ENCODE data around the gene NR5A2.
"Not testable (repeated sequence)": the region's sequence is repeated elsewhere in the genome, so short reads cannot be mapped to it uniquely, and the experiment has no call there.

NR5A2 gene

DNA sequence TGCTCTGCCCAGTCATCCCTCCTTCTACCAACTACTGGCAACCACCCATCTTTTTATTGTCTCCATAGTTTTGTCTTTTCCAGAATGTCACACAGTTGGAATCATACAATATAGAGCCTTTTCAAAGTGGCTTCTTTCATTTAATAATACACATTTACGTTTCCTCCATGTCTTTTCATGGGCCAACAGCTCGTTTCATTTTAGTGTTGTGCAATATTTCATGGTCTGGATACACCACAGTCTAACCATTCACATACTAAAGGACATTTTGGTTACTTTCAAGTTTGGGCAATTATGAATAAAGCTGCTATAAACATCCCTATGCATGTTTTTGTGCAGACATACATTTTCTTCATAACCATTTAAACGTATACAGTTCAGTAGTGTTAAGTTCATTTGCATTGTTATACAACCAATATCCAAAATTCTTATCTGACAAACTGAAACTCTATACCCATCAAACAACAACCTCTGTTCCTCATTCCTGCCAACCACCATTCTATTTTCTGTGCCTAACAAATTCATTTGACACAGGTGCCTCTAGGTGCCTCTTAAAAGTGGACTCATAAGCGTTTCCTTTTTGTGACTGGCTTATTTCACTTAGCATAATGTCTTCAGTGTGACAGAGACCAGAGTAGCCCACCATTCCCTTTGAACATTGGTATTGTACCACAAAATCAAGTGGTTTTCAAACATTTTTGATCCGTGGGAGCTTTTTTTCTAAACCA, 138.1 kb downstream of the NR5A2 start:
- DNase-seq (ENCODE audit: low read depth) = no peak

DNA sequence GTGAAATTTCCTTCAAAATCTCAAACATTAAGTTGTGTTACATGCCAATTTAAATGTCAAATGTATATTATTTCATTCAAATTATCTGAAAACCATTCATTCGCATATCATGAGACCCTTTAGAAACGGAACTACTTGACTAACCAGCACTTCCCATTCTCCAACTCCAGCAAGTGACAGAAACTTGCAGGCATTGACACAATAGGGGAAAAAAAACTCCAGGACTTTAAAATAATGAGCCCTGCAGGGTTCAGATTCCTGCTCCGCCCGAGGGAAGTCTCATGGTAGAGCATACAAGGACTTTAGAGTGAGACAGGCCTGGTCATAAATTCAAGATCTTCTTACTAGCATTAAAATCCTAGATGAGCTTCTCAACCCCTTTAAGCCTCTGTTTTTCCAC, 138.9 kb downstream of the NR5A2 start:
- no peak for DNase-seq (ENCODE audit: low read depth)

DNA sequence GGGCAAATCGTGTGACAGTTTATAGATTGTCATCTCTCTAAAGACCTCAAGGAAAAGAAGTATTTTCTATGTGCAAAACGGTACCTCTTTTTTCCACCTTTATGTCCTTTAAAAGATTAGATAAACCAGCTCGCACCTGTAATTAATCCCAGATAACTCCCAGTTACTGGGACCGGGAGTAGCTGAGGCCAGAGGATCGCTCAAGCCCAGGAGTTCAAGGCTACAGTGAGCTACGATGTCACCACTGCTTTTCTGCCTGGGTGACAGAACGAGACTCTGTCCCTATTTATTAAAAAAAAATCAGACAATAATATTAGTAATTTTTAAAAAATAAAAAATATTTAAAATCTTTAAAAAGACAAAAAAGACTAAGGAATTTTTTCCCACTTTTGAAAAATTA, 141.4 kb downstream of the NR5A2 start:
- DNase-seq (ENCODE audit: low read depth) = no peak

DNA sequence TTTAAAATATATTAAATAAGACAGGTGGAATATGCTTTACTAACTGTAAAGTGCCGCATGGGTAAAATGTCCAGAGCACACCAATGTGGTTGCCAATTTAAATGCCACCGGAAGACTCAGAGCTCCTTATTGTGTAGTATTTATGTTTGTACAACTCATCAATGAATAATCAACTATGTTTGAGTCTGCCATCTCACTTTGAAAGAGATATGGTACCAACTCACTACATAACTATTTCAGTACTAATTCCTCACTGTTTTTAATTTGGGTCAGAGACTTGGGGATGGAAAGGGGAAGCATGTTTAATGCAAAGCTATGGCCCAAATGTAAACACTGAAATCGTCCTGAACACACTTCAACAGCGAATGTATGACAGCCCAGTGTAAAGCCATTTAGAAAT, 144.8 kb downstream of the NR5A2 start:
- DNase-seq (ENCODE audit: low read depth) = no peak

DNA sequence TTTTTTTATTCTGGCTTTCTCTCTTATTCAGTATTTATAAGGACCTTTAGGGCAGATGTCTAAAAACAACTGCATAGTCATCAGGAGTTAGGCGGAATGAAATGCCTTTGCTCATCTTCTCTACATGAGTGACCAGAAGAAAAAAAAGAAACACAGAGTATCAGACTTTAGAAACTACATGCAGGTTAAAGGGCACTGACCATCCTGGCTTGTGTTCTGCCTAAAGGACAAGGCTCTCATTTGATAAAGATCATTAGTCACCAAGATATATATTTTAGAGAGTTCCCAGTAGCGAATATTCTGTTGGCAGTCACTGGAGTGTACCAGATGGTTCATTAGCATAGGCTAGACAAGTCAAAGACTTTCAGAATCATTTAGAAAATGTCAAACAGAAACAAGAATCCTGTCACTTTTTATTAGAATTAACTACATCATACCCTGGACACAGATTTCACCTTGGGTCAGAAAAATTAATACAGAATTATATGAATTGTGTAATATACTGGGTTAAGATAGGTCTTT, 145.6 kb downstream of the NR5A2 start:
- no peak for DNase-seq (ENCODE audit: low read depth)

DNA sequence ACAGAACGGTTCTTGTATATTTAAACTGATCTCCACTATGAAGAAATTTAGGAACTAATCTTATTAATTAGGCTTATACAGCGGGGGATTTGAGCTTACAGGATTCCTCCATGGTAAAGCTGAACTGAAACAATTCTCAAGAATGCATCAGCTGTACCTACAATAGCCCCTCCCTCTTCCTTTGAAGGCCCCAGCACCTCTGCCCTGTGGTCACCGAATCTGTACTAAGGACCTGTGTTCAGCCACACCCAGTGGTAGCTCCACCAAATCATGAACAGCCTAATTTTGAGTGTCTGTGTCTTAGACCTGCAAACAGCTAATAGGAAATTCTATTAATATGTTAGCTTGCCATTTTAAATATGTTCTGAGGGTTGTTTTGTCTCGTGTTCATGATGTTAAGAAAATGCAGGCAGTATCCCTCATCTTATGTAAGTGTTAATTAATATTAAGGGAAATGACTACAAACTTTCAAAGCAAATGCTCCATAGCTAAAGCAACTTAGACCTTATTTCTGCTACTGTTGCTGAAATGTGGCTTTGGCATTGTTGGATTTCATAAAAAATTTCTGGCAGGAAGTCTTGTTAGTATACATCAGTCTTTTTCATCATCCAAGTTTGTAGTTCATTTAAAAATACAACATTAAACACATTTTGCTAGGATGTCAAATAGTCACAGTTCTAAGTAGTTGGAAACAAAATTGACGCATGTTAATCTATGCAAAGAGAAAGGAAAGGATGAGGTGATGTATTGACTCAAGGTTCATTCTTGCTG, 147.2 kb downstream of the NR5A2 start:
- no peak for DNase-seq (ENCODE audit: low read depth)

DNA sequence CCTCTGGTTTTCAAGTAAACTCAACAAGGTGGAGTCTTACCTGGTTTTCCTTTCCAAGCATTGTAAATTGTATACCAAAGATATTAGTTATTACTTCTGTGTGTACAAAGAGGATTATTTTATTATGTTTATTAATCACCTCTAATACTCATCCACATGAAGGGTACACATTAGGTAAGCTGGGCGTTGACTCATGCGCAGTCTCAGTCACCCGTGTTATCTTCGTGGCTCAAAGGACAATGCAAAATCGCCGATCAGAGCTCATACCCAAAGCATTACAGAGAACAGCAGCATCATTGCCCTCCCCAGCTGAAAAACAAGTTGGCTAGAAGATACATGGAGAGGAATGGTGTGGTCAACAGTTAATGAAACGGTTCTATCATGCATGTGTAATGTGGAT, 148.7 kb downstream of the NR5A2 start:
- no peak for DNase-seq (ENCODE audit: low read depth)

DNA sequence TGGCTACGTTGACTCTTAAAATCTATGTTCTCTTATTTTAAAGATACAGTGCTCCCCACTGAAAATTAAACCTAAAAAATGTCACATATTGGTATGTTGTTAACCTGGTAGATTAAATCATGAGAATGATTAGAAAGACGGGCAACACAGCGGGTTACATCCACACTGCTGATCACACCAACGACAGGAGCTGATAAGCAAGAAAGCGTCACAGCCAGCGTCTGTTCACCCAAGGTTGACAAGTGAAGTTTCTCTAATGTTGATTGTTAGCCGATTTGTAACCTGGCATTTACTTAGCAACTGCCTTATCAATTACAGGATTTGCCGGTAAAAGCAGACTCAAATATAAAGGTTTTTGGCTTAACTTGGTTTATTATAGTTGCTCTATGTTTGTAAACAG, 149.3 kb downstream of the NR5A2 start:
- no peak for DNase-seq (ENCODE audit: low read depth)

DNA sequence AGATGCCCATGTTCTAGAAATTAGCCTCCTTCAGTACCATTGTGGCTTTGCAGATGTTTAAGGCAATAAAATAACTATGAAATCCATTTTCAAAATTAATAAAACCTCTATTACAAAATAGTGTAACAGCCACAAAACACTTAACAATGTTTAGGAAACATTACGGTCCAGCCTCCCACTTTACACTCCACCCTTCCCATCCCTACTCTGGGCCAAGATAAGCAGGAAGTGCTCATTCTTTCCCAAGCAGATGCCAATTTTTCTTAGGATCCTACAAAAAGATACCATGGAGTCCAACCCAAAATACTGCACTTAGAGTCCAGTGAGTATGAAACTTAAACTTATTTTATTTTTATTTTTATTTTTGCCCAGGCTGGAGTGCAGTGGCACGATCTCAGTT, 150.8 kb downstream of the NR5A2 start:
- DNase-seq (ENCODE audit: low read depth) = no peak

DNA sequence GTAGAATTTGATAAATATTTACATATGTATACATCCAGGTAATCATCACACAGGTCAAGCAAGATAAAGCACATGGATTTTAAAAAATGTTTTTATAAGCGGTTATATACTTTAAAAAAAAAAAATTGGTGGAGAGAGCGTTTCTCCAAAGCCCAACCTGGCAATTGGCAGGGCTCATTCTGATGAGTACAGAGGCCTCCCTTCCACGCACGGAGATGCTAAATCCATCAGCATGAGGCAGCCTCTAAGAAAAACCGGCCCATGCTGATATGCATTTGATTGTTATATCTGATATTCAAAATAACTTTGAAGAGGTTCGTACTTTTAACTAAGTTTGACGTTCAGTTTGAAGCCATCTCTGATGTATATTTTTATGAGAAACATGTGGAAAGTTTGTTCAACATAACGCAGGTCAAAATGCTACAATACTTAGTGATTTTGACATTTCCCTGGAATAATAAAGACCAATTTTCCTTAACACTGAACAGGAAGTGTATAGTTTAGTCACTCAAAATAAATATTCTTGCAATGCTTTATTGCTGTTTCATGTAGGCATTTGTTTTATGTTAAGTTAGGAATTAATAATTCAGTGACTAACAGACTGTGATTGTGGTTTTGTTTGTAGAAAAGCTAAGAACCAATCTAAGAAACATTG, 151.7 kb downstream of the NR5A2 start:
- DNase-seq (ENCODE audit: low read depth) = no peak

DNA sequence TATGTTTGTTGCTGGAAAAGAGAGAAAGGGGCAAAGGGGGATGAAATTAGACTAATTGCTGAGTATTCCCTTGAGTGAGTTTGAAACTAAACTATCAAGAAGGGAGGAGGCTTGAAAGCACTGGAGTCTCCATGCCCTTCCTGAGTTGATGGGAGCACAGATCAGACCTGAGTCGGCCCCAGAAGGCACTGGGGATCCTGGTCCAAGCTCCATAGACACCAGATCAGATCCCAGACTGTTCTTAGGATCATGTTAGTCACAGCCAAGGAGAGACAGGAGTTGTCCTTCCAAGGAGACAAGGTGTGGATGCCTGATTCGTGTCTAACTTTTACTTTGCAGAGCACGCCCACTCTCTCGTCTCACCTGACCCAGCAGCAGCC, 152.3 kb downstream of the NR5A2 start:
- DNase-seq (ENCODE audit: low read depth) = no peak

DNA sequence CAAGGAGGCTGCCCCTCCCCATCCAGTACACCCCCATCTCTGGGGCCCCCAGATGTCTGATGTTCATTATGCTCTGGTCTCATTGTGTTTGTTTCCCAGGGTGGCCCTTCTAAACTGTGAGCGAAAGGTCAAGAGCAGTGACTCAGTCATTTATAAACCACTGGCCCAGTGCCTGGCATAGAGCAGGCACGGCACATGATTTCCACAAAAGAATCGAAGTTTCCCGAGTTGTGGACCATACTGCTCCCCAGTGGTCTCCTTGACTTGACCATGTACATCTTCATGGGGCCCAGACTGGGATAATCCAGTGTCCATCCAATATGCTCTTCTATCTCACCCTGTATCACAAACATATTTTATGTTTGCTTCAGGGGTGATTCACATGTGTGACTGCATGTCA, 153.3 kb downstream of the NR5A2 start:
- no peak for DNase-seq (ENCODE audit: low read depth)

DNA sequence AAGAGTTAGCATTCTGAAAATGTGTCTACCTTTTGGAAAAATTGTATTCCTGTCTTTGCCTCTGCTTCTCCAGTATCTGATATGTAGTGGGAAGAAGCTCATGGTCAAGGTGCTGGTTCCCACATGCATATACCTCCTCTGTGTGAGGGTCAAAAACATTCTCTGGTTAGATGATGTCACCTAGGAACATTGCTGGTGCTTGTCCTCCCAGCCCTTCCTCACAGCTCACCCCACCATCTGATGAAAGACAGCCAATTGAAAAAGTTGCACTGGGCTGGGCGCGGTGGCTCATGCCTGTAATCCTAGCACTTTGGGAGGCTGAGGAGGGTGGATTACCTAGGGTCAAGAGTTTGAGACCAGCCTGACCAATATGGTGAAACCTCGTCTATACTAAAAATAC, 154.4 kb downstream of the NR5A2 start:
- no peak for DNase-seq (ENCODE audit: low read depth)

DNA sequence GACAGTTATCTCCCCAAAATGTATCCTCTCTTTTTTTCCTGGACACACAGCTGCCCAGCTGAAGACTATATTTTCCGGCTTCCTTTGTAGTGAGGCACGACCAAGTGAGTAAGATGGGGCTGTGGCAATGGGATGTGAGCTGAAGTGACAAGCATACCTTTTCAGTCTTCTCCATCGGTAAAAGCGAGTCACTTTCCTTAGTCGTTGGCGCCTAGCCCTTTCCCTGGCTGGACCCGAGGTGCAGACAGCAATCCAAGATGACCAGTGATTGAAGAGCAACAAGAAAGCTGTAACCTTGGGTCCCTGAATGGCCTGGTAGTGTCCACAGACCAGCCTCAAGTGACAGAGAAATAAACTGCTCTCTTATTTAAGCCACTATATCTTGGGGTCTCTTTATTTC, 155.2 kb downstream of the NR5A2 start:
- no peak for DNase-seq (ENCODE audit: low read depth)

DNA sequence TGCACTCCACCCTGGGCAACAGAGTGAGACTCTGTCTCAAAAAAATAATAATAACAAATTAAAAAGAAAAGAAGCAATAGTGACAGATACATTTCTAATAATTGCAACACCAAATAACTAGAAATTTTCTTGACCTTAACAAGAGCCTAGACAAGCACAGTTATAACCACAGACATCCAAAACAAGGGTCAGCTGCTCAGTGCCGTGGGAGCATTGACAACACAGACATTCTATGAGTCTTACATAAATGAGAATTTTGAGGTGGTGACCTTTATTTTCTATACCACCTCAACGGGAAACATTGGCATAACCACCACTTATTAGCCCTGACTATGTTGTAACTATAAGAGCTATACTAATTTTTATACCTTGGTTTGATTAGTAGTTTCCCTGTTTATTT, 156.1 kb downstream of the NR5A2 start:
- DNase-seq (ENCODE audit: low read depth) = no peak

DNA sequence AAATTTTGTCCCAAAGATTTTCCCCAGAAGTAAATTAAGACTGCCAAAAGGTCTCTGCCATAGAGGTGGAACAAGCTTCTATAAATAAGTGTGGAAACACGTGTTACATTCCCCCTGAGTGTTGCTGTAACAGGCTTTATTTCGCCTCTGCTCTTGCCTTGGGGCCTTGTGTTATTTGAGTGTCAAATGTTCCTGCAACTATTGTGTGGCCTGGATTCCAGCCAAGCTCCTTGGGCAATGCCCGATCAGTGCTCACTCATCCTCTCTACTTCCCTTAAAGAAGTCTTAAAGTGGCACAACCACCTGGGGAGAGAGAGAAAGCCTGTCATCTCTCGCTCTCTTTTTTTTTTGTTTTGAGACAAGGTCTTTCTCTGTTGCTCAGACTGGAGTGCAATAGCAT, 156.7 kb downstream of the NR5A2 start:
- no peak for DNase-seq (ENCODE audit: low read depth)

DNA sequence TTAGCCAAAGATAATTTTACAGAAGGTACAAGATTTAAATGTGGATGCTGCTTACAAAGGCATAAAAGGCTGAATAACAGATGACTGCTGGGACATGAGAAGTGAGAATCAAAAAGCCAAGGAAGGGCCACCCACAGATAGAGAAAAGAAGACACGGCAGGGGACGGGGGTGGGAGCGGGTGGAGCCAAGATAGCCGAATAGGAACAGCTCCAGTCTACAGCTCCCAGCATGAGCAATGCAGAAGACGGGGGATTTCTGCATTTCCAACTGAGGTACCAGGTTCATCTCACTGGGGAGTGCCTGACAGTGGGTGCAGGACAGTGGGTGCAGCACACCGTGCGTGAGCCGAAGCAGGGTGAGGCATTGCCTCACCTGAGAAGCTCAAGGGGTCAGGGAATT, 157.7 kb downstream of the NR5A2 start:
- not testable (repeated sequence) for DNase-seq (ENCODE audit: low read depth)

DNA sequence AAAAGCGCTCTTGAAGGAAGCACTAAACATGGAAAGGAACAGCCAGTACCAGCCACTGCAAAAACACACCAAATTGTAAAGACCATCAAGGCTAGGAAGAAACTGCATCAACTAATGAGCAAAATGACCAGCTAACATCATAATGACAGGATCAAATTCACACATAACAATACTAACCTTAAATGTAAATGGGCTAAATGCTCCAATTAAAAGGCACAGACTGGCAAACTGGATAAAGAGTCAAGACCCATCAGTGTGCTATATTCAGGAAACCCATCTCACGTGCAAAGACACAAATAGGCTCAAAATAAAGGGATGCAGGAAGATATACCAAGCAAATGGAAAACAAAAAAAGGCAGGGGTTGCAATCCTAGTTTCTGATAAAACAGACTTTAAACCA, 159.8 kb downstream of the NR5A2 start:
- not testable (repeated sequence) for DNase-seq (ENCODE audit: low read depth)

DNA sequence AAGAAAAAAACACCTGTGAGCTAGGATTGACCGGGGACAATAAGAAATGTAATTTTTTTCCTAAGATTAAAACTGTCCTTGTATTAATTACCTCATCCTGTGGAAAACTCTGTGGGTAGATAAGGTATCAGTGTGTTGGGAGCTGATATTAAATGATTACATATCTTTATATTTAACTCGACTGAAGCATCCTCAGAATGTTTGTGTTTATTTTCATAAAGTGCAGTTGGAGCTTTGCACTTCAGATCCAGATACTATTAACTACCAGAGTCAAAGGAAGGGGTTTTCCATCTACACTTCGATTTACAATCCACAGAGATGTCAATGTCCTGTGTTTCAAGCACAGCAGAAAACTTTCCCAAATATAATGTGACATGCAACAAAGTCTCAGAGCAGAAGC, 164.5 kb downstream of the NR5A2 start:
- DNase-seq (ENCODE audit: low read depth) = no peak

DNA sequence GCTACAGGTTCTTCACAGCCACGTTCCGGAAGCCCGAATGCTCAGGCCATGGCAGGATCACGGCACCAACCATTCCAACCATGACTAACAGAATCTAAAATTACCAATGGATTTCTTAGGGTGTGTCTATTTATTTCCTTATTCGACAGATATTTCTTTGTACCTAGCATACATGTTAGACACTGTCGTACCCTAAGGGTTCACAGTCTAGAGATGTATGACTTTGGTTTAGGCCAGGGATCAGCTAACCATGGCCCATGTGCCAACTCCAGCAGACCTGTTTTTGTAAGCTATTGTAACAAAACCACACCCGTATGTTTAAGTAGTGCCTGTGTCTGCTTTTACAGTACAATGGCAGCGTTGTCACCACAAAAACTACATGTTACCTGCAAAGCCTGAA, 167.0 kb downstream of the NR5A2 start:
- DNase-seq (ENCODE audit: low read depth) = no peak

DNA sequence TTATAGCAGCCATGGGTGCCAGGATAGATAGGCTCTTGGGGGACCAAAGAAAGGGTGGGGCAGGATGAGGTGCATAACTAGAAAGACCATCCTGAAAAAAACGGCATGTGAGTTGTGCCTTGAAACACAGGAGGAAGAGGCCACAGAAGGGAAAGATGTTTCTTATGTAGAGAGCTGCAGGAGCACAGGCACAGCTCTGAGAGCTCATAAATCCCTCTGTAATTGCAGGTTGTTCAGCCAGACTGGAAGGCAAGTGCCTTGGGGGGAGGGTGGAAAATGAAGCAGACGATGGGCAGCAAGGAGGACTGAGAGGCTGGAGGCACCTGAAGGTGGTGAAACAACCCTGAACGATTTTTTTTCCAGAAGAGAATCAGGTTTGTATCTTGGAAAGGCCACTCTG, 170.7 kb downstream of the NR5A2 start:
- DNase-seq (ENCODE audit: low read depth) = no peak

DNA sequence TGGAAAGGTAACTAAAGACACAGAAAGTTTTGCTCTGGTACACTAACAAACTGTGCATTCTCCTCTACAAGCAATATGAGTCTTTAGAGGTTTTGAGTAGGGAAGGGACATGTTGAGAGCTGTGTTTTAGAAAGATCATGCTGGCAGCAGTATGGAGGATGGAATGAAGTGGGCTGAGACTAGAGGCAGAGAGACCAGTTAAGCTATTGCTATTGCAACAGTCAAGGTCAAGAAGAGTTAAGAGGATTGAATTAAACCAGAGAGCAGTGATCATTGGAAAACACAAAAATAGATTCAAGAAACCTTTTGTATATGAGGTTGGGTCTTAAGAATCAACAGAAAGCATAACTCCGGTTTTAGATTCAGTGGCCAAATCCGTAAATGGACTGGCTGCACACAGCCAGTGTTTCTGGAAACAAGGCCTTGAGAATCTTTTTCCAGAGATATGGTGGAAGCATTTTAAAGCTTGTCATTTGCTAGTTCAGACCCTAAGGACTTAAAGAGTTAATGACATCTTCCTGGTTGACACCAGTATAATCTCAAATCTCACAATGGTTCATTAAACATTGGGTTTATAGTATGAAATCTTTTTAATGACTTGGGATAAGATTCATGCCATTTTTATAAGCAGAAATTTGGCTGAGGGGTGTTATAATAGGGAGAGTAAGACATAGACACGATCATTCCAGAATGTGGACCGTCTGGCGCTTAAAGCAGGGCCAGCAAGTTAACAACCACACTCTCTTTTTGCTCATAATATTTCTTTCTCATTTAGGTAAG, 177.9 kb downstream of the NR5A2 start:
- no peak for DNase-seq (ENCODE audit: low read depth)
